GM12873 (cell line): ENCODE measurements around the gene RUFY3.

Experiments
- TF ChIP-seq, protein P1 (sequence below): IDR thresholded peaks from 2 replicates; pipeline ENCODE4 v1.5.1; 2012; ENCODE audit warnings: low read depth, mild to moderate bottlenecking, moderate library complexity, low read length, control low read depth; ENCODE audit not compliant: insufficient read depth; ENCODE audit errors: missing control alignments

Gene RUFY3

DNA sequence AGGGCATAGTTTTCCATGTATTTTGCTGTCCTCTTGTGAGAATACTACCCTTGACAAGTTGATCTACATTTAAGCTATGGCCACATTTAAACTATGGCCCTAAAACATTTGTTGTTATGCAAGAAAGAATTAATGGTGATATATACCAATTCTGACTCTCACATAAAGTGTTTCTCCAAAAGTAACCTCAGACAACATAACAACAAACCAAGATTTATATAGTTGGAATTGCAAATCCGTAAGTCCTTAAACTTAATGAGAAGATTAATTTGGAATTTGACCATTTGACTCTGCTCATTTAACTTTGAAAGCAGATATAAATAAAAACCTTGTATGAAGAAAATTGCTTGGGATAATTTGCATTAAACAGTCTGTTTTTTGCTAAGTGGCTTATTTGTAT is 38.9 kb downstream of the RUFY3 start:
- TF ChIP-seq, protein P1, sequence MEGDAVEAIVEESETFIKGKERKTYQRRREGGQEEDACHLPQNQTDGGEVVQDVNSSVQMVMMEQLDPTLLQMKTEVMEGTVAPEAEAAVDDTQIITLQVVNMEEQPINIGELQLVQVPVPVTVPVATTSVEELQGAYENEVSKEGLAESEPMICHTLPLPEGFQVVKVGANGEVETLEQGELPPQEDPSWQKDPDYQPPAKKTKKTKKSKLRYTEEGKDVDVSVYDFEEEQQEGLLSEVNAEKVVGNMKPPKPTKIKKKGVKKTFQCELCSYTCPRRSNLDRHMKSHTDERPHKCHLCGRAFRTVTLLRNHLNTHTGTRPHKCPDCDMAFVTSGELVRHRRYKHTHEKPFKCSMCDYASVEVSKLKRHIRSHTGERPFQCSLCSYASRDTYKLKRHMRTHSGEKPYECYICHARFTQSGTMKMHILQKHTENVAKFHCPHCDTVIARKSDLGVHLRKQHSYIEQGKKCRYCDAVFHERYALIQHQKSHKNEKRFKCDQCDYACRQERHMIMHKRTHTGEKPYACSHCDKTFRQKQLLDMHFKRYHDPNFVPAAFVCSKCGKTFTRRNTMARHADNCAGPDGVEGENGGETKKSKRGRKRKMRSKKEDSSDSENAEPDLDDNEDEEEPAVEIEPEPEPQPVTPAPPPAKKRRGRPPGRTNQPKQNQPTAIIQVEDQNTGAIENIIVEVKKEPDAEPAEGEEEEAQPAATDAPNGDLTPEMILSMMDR, result no peak

DNA sequence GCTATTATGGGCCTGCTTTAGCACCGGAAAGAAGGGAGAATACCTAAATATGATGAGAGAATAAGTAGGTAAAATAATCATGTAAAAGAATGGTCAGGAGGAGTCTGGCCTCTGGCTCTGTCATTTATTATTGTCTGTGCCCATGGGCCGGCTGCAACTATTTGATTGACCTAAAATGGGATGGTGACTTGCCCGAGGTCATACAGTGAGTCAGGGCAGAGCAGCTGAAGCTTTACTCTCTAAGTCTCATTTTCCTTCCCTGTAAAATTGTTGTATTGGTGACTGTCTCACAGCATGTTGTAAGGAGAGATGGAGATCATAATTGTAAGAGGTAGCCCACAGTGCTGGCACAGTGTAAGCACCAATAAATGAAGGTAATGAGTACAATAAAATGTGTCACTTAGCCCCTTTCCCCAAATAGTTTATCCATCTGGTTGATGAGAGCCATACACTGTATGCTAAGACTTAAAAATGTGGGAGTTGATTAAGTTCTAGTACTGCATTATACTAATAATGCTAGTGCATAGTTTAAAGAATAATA is 39.6 kb downstream of the RUFY3 start:
- TF ChIP-seq, protein P1, result no peak

DNA sequence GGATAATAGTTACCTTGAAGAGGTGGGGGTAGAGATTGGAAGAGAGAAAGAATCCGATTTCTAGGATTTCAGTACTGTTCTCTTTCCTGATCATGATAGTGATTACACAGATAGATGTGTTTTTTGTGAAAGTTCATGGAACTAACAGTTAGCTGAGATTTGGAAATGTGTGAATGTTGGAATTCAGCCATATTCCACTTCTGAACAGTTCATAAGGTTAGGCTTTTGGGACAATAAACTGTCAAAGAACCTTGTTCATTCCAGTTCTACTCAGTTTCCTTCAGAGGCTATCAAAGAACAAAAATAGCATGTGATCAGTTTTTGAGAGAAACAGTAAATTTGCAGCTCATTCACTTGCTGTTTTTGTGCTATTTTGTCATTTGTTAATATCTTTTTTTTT is 43.6 kb downstream of the RUFY3 start:
- TF ChIP-seq, protein P1, result no peak

DNA sequence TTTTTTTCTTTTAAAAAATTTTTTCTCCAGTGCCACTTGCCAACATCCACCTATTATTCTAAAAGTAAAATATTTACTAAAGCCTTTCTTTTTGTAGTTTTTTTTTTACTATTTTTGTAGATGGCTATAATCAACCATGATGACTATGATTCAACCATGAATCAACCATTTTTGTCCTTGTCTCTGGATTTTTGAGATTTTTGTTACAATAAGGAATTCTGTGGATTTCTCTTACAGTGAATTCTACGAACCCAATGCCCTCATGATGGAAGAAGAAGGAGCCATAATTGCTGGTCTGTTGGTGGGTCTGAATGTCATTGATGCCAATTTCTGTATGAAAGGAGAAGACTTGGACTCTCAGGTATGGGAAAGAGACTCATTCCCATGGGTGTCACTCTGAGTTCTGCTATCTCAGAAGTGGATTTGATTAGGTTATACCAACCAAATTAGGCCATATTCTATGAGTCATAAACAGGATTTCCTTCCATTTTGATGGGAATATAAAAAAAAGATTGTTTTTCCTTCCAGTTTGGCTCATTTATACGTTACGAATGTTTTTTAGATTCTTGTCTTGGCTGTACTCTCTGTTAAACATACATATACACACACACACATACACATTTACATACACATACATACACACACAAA is 46.7 kb downstream of the RUFY3 start:
- TF ChIP-seq, protein P1, result no peak

- TF ChIP-seq, protein P1, result no peak
These were observed 51.3 kb downstream of the RUFY3 start for GRCh38 chr4:70772929-70773555.

GRCh38 chr4:70778888-70779422 is 57.2 kb downstream of the RUFY3 start:
- TF ChIP-seq, protein P1, result no peak

DNA sequence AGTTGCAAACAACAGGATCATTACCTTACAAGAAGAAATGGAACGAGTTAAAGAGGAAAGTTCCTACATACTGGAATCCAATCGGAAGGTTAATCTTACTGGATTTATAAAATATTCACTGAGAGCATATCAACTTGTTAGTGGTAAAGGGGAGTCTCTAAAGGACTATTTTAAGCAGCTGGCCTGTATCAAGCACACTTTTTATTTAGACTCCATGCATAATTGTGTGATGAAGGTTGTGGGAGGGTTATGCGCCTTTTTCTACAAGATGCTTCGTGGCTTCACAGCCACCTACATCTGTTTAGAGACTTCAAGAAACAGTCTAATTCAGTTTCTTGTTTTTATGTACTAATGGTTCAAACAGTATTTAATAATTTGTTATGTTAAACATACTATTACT is 61.3 kb downstream of the RUFY3 start:
- TF ChIP-seq, protein P1, result no peak
